GM18502 (cell line): ENCODE data around the gene PTGR2.
A peak's percentile ranks its signal among the peaks of the same experiment; 100 is the strongest.
"Not testable (repeated sequence)": the region's sequence is repeated elsewhere in the genome, so short reads cannot be mapped to it uniquely, and the experiment has no call there.

Experiments
- ATAC-seq: cut with Tn5 transposase; IDR thresholded peaks from one replicate; pipeline ENCODE4 v1.9.1; 2021; ENCODE audit warnings: mild to moderate bottlenecking; ENCODE audit not compliant: unreplicated experiment, poor library complexity

Gene PTGR2

GRCh38 chr14:73879027-73879426 lies 27.4 kb downstream of the PTGR2 start:
- ATAC-seq: no peak

DNA sequence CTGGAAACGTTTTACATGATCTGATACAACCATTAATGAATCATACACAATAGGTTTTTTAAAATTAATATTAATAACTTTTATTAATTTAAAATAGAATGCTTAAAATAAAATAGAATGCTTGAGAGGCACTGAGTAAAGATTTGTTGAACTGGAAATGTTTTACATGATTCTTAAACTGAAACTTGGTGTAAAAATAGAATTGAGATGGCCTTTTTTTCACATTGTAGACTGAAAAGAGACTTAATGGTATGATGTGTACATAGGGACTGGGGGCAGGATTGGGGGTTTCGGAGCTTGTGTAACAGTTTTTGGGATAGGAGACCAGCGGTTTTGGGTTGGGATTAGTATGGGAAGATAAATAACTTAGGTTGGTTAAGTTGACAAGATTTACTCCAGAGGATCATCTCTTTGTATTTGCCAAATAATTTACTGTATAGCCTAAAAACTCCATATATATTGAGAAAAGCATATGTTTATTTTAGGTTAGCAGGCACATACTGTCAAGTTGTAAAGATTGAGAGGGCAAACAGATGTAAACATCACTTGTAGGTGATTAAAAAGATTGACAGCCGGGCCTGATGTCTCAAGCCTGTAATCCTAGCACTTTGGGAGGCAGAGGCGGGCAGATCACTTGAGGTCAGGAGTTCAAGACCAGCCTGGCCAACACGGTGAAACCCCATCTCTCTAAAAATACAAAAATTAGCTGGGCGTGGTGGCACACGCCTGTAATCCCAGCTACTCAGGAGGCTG lies 33.0 kb downstream of the PTGR2 start:
- ATAC-seq: no peak

GRCh38 chr14:73886449-73887317 lies 35.1 kb downstream of the PTGR2 start, which contains the start of gene ZNF410:
ZNF410 (plus strand) TSS chr14:73886859; CDS start chr14:73892176, 5,317 bp downstream.
- peak; percentile 96 for ATAC-seq

DNA sequence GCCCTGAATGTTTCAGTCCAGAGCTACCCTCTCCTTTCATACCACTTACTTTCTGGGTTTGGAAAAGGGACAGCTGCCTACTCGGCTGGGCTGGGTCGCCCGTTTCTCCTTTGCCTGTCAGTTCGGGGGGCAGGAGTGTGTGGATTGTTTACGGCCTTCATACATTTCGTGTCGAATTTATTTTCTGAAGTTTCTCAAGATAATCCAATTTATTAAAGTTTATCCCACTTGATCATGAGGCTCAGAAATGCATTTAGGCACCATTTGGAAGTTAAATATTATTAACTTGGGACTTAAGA lies 35.6 kb downstream of the PTGR2 start:
- no peak for ATAC-seq

DNA sequence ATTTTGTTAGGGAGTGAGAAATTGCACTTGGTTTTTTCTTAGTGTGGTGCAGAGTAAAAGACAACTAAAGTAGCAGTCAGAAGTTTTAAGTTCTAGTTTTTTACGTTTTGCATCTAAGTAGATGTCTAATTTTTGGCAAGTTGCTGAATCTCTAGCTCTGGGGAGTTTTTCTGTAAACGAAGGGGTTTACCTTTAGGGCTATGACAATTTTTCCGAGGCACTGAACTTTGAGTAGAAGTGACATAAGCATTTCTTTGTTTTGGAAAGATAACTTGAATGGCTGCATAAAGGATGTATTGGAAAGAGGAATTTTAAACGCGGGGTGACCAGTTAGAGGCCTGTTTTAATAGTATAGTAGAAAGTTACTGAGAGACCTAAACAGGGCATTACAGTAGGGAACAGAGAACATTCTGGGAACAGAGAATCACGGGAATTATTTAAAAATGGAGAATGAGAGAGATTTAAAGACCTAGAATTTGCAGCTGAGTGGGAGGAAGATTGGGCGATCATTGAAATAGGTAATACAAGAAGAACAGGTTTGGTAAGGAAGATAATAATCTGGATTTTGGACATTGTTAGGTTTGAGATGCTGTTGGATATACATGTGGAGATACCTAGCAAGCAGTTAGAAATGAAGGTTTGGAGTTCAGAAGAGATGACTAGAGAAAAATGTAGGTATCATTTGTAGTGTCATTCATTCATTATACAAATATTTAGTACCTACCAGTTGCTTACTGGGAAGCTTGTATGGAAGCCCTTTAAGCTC lies 36.2 kb downstream of the PTGR2 start:
- no peak for ATAC-seq

DNA sequence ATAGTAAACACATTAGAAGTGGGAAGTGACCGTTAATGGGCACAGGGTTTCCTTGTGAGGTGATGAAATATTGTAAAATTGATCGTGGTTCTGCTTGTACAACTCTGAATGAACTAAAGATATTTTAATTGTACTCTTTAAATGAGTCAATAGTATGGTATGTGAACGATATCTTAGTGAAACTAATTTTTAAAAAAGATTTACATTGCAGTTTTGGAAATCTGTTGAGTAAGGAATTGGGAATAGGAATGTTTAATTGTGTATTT lies 36.8 kb downstream of the PTGR2 start:
- ATAC-seq: no peak

GRCh38 chr14:73888971-73889370 lies 37.3 kb downstream of the PTGR2 start:
- ATAC-seq: no peak

DNA sequence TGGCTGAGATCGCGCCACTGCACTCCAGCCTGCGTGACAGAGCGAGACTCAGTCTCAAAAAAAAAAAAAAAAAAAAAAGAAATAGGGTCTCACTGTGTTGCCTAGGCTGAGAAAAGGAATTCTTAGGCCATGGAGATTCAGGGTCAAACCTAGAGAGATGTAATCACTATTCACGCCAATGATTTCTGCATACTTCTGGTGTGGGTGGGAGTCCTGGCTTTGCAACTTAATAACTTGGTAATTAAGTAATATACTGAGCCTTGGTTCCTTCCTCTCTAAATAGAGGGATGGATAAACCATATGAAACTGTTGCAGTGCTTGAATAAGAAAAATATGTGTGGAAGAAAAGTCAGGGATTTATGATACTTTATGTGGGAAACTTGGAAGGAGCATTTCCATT lies 37.7 kb downstream of the PTGR2 start:
- no peak for ATAC-seq

GRCh38 chr14:73894180-73894687 lies 42.6 kb downstream of the PTGR2 start:
- ATAC-seq: not testable (repeated sequence)

DNA sequence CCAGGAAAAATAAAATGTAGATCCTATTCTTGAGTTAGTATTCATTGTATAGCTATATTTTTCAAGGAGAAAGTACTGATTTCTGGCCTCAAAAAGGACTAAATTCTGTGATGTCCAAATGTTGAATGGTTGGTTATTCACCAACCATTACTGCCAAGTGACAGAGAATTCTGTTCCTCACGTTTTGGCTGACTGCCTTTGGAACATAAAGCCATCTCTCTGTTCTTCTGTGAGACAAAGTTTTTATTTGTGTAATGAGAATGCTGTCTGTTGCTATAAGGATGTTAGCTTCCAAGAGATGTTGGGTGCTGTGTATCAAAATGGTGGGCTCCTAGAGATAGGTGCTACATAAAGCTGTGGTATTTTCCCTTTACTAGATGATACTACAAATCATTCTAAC lies 44.3 kb downstream of the PTGR2 start:
- ATAC-seq: no peak

DNA sequence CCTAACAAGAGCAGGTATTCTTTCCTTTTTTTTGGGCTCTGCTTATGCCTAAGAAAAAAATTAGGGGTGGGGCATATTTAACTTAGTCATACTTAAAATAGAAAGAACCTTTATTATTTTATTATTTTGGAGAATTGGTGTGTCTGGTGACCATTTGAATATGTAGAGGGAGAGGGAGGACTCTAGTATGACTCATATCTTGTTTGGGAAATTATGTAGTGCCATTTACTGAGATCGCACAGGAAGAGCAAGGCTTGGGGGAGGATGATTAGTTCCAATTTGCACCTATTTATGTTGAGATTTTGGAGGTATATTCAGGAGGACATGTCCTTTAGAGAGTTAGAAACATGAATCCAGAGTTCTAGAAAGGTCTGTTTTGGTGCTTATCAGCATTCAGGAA lies 44.9 kb downstream of the PTGR2 start:
- no peak for ATAC-seq

DNA sequence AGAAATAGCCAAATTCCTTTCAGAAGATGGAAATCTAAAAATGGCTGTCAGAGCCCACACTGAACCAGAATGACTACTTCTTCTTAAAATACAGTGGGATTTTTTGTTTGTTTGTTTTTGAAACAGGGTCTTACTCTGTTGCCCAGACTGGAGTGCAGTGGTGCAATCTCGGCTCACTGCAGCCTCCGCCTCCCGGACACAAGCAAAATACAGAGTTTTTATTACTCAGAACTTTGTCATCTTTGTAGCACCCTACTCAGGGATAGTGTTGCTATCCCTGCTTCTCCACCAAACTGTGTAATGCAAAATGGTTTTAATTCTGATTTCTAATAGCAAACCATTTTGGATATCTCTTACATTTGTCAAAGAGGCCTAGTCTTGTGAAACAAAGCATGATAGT lies 51.4 kb downstream of the PTGR2 start:
- no peak for ATAC-seq

DNA sequence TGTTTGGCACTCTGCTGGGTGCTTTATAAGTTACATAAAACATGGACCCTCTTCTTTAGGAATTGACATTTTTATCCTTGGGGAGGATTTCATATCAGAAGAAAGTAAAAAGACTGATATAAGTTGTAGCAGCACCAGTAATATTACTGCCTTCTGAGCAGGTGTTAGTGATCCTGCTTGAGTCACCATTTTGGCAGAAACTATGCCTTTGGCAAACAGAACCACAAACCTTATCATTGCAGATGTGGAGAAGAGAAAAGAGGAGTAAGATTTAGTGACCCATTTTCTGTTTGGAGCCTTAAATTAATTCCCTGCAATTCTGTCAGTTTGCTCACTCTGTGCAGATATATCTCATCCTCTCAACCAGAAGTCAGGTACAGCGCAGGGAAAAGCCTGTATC lies 58.0 kb downstream of the PTGR2 start:
- ATAC-seq: no peak

GRCh38 chr14:73913256-73913655 lies 61.6 kb downstream of the PTGR2 start:
- ATAC-seq: no peak

DNA sequence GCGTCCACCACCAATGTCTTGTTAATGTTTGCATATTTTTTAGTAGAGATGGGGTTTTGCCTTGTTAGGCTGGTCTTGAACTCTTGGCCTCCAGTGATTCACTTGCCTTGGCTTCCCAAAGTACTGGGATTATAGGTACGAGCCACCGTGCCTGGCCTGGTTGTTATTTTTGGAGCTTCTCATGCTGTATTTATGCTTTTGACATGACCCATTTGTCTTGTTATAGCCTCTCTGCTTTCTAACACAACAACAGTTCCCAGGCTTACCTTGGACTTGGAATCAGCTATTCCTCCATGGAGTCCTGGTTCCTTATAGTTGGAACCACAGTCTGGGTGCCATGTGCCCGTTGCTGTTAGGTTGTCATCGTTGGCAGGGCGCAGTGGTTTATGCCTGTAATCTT lies 64.7 kb downstream of the PTGR2 start:
- ATAC-seq: no peak

DNA sequence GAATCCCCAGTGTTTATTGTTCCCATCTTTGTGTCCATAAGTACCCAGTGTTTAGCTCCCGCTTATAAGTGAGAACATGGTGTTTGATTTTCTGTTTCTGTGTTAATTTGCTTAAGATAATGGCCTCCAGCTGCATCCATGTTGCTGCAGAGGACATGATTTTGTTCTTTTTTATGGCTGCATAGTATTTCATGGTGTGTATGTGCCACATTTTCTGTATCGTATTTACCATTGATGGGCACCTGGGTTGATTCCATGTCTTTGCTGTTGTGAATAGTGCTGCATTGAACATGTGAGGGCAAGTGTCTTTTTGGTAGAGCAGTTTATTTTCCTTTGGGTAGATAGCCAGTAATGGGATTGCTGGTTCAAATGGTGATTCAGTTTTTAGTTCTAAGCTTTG lies 67.8 kb downstream of the PTGR2 start:
- ATAC-seq: not testable (repeated sequence)

- no peak for ATAC-seq
Measured at GRCh38 chr14:73924337-73924736, 72.7 kb downstream of the PTGR2 start.
